Stimulated activated CD8-positive, alpha-beta memory T cell treated with anti-CD3 and anti-CD28 coated beads, Interleukin-4, amount 100 ng/mL, for 1 hour (primary cell): Measurements from ENCODE around the gene DHRS7.

Source experiments
- DNase-seq, 2 donors: peaks; one replicate each; pipeline ENCODE4 v3.0.0-alpha.2; 2020; ENCODE audit warnings: low read depth in 2 of 2, low spot score in 1 of 2

Gene DHRS7

DNA sequence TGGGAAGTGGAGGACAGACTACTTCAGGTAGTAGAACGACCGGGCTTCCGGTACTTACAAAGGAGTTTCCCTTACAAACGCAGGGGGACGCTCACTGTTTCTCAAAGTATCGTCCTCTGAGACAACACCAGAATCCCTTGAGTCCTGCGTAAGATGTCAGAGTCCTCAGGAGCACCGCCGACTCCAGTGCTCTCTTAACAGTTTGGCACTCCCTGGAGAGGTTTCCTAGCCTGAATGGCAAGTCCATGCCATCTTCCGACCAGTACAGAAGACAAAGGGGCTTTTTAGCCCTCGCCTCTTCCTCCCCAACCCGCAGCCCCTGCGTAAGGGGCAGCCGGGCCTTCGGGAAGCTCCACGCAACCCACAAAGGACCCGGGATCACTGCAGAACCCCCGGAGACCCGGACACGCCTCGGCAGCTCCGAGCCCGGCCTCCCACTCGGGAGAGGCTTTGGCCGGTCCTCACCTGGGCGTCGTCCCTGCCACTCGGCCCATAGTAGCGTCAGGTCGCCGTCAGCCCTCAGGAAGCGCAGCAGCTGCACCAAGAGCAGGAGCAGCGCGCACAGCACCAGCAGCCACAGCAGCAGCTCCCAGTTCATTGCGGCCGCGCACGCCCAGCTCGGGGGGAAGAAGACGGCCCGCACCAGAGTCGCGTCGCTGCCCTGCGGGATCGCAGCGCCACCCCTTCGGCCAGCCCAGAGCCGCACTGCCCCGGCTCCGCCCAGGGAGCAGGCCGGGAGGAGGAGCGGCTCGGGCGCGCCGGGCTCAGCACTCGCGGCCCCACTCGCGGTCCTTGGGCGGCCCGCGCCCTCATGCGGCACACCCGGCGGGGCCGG, at the start of gene DHRS7:
Gene DHRS7, minus strand, starts transcription at position 687 of the 835 bp plus-strand sequence. Its CDS starts 89 bp downstream, at position 598.
- DNase-seq: peak; percentile 30 to 55

DNA sequence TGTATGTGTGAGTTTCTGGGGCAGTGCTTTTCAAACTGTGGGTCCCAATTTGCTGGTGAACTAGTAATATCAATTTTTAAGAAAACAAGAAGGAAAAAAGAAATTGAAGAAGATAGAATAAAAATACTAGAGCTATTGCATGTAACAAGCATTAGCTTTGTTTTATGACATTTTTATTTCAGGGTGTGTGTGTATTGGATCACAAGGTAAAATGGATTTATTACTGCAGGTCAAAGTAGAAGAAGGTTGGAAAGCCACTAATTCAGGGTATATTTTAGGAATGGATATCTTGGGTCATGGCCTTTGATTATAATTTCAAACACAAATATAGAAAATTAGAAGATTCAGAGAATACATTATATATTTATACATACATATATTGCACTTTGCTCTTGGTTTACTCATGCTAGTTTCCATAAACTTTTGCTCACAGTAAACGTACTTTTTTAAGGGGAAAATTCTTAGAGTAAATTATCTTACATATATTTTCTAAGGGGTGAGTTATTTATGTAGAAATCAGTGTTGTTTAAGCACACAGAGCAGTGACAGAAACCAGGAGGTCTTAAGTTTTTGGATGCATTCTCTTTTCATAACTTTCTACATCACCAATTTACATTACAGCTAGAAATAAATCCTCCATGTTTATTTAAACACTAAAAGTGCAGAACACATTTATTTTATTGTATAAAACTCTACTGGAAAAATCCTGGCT, 49.4 kb upstream of the DHRS7 start:
- no peak for DNase-seq

DNA sequence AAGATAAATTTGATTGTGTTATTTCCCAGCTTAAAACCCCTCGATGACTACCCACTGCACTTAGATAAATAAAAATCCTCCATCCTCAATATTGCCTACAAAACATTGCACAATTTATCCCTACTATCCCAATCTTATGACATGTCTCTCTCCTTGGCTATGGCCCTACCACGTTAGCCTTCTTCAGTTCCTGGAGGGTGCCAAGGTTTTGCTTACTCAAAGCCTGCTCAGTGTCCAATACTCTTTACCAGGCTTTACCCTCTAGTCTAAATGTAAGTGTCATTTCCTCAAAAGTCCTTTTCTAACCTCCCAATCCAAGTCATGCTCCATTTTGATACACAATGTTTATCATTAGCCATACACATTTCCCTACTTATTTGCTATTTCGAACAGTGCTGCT, 48.8 kb upstream of the DHRS7 start:
- DNase-seq: no peak

- DNase-seq: no peak
These were observed 47.5 kb upstream of the DHRS7 start for GRCh38 chr14:60212503-60213371.

- DNase-seq: no peak
These were observed 46.0 kb upstream of the DHRS7 start for GRCh38 chr14:60211153-60211552.

DNA sequence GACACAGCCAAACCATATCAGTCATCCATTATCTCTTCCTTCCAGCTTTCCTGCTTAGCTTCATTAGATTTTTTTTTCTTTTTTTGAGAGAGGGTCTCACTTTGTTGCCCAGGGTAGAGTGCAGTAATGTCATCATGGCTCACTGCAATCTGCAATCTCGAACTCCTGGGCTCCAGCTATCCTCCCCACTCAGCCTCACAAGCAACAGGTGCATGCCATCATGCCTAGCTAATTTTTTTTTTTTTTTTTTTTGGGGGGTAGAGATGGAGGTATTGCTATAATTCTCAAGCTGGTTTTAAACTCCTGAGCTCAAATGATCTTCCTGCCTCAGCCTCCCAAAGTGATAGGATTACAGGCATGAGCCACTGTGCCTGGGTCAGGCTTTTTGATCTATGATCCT, 45.5 kb upstream of the DHRS7 start:
- DNase-seq: no peak

DNA sequence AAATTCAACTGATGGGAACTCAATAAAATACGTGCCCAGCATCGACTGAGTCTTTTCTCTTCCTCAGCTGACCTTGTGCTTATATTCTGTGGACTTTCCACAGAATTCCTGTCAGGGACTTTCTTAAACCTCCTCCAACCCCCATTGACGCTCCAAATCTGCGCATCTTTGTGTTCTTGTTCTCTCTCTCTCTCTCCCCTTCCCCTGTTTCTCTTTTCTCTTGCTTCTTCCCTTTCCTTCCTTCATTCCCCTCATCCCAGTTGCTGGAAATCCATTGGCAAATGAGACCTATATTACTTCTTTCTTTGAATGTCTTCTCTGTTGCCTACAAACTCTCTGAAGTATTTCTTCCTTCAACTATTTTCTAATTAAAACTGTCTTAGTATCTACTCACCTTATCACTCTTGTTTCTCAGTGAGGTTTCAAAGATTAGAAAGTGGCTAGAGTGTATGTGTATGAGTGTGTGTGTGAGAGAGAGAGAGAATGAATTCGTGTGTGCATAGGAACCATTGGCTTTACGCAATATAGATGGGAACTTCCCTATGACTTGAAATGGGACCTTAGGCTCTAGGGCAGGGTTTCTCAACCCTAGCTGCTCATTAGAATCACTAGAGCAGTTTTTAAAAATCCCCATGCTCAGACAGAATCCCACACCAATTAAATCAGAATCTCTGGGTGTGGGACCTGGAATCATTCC, 41.8 kb upstream of the DHRS7 start:
- no peak for DNase-seq

DNA sequence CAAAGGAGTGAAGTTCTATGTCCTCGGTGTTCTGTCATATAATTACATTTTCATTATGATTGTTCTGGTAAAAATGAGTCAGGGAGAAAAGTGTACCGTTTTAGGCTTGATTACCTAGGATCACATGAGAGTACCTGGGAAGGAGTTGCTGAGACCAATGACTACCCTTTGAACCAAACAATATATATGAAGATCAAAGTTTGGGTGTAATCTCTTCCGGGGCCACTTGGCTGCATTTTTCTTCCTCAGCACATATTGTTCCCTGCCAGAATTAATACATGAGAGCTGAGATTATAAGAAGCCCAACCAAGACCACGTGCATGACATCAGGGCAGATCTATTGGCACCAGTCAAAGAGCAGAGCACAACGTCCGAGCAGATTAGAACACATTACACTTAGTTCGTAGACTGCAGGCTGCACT, 41.1 kb upstream of the DHRS7 start:
- no peak for DNase-seq

DNA sequence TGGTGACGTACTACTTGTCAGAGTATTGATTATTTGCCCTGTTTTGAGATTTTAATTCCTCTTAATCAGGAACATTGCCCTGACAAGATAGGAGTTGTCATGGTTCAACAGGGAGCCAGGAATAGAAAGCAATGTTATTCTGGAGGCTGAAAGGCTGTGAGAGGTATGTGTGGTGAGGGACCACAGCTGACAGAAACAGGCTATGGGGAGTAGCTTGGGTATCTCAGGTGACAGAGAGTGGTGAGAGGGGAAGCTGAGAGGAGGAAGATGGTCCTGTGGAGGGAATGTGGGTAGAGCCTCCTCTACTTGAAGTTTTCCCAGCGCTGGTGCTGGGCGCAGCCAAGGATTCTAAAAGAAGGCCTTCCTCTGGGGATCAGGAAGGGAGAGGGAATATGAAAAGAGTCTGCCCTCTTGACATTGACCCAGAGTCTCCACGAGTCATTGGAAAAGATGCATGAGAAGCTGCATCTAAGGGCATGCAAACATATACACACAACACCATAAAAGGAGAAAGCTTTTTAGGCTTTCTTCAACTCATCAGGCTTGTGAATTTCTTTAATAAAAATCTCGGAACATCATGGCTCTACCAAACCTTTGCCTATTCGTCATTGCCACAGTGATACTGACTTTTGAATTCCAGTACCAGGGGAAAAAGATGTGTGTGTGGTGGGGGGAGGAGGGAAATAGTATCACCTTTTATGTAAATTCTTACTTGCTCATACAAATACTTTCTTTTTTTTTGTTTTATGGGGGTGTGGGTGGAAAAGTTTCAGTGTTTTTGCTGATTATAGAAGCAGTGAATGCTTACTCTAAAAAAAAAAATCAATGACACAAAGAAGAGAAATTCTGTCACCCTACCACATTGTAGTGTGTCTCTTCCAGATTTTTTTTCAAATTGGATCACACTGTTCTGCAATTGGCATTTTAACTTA, 39.9 kb upstream of the DHRS7 start:
- no peak for DNase-seq

DNA sequence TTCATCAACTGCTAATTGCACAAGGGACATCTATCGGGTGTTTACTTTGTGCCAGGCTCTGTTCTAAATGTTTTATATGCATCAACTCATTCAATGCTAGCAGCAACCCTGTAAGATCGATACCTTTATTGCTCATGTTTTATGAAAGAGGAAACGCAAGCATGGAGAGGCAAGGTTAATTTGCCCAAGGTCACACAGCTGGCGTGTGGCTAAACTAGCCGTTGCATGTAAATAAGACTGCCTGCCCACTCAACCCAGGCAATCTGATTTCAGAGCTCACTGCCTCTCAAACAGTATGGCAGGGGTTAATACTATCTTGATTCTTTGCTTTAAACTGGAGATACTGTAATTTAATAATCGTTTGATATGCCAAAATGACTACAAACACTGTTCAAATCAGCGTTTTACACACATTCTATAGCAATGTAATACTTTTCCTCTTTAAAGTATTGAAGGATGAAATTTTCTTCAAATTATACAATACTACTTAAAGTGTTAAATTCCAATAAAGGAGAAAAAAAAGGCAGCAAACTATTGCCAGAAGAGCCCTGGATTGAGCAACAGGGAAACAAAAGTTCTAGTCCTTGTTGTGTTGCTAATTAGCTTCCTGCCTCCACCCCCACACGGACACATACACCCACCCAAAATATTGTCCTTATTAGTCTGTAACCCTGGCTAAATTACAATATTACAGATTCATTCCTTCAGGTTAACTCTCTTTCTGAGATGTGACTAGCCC, 39.1 kb upstream of the DHRS7 start:
- no peak for DNase-seq

GRCh38 chr14:60199321-60199720, 34.1 kb upstream of the DHRS7 start:
- no peak for DNase-seq

DNA sequence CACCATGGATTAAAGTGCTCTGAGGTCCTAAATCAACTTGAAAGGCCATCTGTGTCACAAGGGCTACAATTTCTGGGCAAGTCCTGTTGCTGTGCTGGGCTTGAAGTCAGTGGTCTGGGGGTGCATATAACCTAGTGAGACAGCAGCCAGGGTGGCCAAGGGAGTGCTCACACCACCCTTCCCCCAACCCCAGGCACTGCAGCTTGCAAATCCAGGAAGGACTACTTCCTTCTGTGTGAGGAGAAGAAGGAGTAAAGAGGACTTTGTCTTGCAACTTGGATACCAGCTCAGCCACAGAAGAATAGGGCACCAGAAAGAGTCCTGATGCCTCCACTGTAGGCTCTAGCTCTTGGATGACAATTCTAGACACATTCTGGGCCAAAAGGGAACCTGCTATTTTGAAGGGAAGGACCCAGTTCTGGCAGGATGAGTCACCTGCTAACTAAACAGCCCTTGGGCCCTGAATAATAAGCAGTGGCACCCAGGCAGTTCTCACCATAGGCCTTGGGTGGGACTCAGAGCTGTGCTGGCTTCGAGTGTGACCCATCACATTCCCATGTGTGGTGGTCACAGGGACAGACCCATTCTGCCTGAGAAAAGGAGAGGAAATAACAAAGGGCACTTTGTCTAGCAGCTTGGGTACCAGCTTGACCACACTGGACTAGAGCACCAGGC, 32.6 kb upstream of the DHRS7 start:
- no peak for DNase-seq

DNA sequence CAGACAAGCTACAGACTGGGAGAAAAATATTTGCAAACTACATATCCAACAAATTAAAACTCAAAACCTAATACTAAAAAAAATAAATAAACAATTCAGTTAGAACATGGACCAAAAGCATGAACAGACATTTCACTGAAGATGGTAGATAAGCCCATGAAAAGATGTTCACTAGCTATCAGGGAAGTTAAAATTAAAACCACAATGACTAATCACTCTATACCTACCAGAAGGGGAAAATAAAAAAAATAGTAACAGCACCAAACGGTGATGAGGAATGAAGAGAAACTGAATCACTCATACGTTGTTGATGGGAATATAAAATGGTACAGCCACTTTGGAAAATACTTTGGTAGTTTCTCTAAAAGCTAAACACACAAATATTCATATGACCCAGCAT, 31.1 kb upstream of the DHRS7 start:
- no peak for DNase-seq

GRCh38 chr14:60195179-60195810, 30.1 kb upstream of the DHRS7 start:
- DNase-seq: no peak

GRCh38 chr14:60189923-60190840, 25.0 kb upstream of the DHRS7 start:
- no peak for DNase-seq

DNA sequence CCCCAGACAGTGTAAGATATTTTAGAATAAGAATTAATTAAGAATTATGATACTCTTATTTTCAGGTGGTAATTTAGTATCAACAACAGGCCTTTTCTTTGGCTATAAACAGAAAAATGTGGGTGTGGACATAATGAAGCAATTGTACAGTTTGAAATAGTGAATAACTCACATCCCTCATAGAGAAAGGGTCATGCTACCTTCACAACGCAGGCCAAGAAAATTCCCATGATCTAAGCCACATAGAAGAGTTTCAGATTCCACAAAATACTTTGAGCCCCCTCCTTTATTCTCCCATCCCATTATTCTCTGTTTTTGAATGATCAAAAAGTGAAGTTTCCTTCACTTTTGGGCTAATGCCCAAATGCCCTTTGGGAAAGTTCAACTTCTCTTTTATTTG, 23.5 kb upstream of the DHRS7 start:
- no peak for DNase-seq

- DNase-seq: no peak
These were observed 22.9 kb upstream of the DHRS7 start for GRCh38 chr14:60188115-60188514.
